A549 (cell line): ENCODE results near the gene ATP10B.

ENCODE experiments used
- ESRRA ChIP-seq: fragments of 150-350 bp; IDR thresholded peaks from 2 replicates; pipeline ENCODE4 v1.6.1; 2014; ENCODE audit warnings: mild to moderate bottlenecking, low read length, borderline replicate concordance
- HOXA7 ChIP-seq: fragments of 250-450 bp; sonication (Bioruptor Pico); IDR thresholded peaks from 2 replicates; pipeline ENCODE4 v1.5.0; 2020; ENCODE audit warnings: mild to moderate bottlenecking, moderate library complexity
- KDM1A ChIP-seq: fragments of 200-600 bp; sonication (generic); IDR thresholded peaks from 2 replicates; pipeline ENCODE4 v1.6.1; 2016; ENCODE audit warnings: low read depth, mild to moderate bottlenecking
- KDM5A ChIP-seq: fragments of 200-600 bp; sonication (generic); IDR thresholded peaks from 2 replicates; pipeline ENCODE4 v1.6.1; 2016; ENCODE audit warnings: antibody characterized with exemption, mild to moderate bottlenecking
- MAFK ChIP-seq: fragments of 450-650 bp; IDR thresholded peaks from 2 replicates; pipeline ENCODE4 v1.6.1; 2014; ENCODE audit not compliant: partially characterized antibody
- MAX ChIP-seq: IDR thresholded peaks from 2 replicates; pipeline ENCODE4 v1.6.1; 2012
- MAZ ChIP-seq: fragments of 150-350 bp; IDR thresholded peaks from 2 replicates; pipeline ENCODE4 v1.6.1; 2014; ENCODE audit warnings: antibody characterized with exemption, low read depth, low read length, borderline replicate concordance
- PHF8 ChIP-seq: fragments of 200-600 bp; sonication (generic); IDR thresholded peaks from 2 replicates; pipeline ENCODE4 v1.6.1; 2016; ENCODE audit warnings: low read depth, mild to moderate bottlenecking, antibody characterized with exemption, moderate library complexity, borderline replicate concordance
- POLR2A ChIP-seq: IDR thresholded peaks from 2 replicates; pipeline ENCODE4 v1.6.1; 2012; ENCODE audit warnings: mild to moderate bottlenecking, low read length
- RAD21 ChIP-seq, 2 experiments: fragments of >200 bp in 1 of 2; sonication (Bioruptor Twin) in 1 of 2; formaldehyde crosslinking in 1 of 2; IDR thresholded peaks in 1 of 2; conservative IDR thresholded peaks in 1 of 2; 2 replicates in 1 of 2; 3 replicates in 1 of 2; pipeline ENCODE4 v1.6.1; 2012 to 2018; ENCODE audit warnings: inconsistent platforms in 1 of 2
- ZSCAN20 ChIP-seq: fragments of 250-450 bp; sonication (Bioruptor Pico); IDR thresholded peaks from 2 replicates; pipeline ENCODE4 v1.8.0; 2022; ENCODE audit warnings: mild to moderate bottlenecking, moderate library complexity
- TF ChIP-seq, protein P1 (sequence below): fragments of >200 bp; sonication (Bioruptor Twin); formaldehyde crosslinking; IDR thresholded peaks from 3 replicates; pipeline ENCODE4 v1.5.1; 2016
- TF ChIP-seq, protein P2 (sequence below): fragments of 150-350 bp; IDR thresholded peaks from 2 replicates; pipeline ENCODE4 v1.6.1; 2014; ENCODE audit warnings: low read depth, mild to moderate bottlenecking, low read length

DNA sequence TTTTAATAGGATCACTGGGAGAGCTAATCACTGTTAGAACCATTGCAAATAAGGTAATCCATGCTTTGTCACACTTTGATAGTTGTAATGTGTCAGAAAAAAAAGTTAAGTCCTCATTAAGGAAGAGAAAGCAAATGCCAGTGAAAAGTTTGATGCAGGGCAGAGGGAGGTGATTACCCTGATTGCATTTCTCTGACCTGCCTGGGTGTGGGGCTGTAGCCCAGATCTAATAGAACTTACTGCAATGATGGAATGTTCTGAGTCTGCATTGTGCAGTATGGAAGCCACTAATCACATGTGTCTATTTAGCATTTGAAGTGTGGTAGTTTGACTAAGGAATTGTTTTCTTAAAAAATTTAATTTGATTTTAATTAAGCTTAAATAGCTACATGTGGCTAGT is 202.7 kb downstream of the ATP10B start:
- TF ChIP-seq ESRRA (no peak), POLR2A (no peak), PHF8 (no peak), KDM1A (no peak), MAFK (no peak), MAZ (no peak), KDM5A (no peak), HOXA7 (CRISPR knock-in tag) (no peak), ZSCAN20 (CRISPR knock-in tag) (no peak), RAD21 (conservative IDR thresholded peaks at IDR 0.05 in 1 of 2, IDR thresholded peaks at IDR 0.05 in 1 of 2) (peak in 1 of 2 experiments; percentile 21; a peak in 1 of 5 replicates), MAX (no peak)
- TF ChIP-seq, protein P1, sequence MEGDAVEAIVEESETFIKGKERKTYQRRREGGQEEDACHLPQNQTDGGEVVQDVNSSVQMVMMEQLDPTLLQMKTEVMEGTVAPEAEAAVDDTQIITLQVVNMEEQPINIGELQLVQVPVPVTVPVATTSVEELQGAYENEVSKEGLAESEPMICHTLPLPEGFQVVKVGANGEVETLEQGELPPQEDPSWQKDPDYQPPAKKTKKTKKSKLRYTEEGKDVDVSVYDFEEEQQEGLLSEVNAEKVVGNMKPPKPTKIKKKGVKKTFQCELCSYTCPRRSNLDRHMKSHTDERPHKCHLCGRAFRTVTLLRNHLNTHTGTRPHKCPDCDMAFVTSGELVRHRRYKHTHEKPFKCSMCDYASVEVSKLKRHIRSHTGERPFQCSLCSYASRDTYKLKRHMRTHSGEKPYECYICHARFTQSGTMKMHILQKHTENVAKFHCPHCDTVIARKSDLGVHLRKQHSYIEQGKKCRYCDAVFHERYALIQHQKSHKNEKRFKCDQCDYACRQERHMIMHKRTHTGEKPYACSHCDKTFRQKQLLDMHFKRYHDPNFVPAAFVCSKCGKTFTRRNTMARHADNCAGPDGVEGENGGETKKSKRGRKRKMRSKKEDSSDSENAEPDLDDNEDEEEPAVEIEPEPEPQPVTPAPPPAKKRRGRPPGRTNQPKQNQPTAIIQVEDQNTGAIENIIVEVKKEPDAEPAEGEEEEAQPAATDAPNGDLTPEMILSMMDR = no peak
- TF ChIP-seq, protein P2, sequence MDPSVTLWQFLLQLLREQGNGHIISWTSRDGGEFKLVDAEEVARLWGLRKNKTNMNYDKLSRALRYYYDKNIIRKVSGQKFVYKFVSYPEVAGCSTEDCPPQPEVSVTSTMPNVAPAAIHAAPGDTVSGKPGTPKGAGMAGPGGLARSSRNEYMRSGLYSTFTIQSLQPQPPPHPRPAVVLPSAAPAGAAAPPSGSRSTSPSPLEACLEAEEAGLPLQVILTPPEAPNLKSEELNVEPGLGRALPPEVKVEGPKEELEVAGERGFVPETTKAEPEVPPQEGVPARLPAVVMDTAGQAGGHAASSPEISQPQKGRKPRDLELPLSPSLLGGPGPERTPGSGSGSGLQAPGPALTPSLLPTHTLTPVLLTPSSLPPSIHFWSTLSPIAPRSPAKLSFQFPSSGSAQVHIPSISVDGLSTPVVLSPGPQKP = no peak
